IMR-90 (cell line): ENCODE data around the gene RIIAD1. TPM values are rescaled to one million over a fixed set of nuclear protein-coding genes. Genes with fewer than 3 reads are reported as not detected.

Experiments used
- ATAC-seq: fragments of 200-7000 bp; cut with Tn5 transposase; 2 replicates; pipeline ENCODE4 v1.9.1; 2020; ENCODE audit warnings: low read depth, mild to moderate bottlenecking, moderate library complexity
- BruUV-seq: library from RNA; stranded (reverse); fragments of 400-500 nt; replicated peaks from 2 replicates; lab custom pipeline; 2021; lab: Mats Ljungman, UMichigan
- CTCF ChIA-PET: fragments of 300-600 bp; formaldehyde crosslinking; extraction: SDS; loops from one replicate; lab custom pipeline; 2021; ENCODE audit warnings: antibody characterized with exemption; lab: Yijun Ruan, JAX
- POLR2A ChIA-PET: fragments of 300-600 bp; sonication (Branson Sonifier 250); formaldehyde crosslinking; loops from one replicate; lab custom pipeline; 2022; ENCODE audit warnings: antibody characterized with exemption; ENCODE audit not compliant: unreplicated experiment; lab: Charles Lee
- DNase-seq: peaks from one replicate; pipeline ENCODE4 v3.0.0; 2013
- H2AFZ ChIP-seq: replicated peaks from 2 replicates; pipeline ENCODE3; 2013; ENCODE audit warnings: low read length, mild to moderate bottlenecking; ENCODE audit not compliant: poor library complexity
- H2AK5ac ChIP-seq: 2 replicates; pipeline ENCODE4 v1.6.1; 2013; ENCODE audit warnings: low read depth, low read length, inconsistent platforms
- H2AK9ac ChIP-seq: replicated peaks from 2 replicates; pipeline ENCODE3; 2013; ENCODE audit warnings: mild to moderate bottlenecking, low read depth, low read length, moderate library complexity; ENCODE audit not compliant: poor library complexity
- H2BK120ac ChIP-seq: 2 replicates; pipeline ENCODE4 v1.6.1; 2013; ENCODE audit warnings: low read depth, low read length, inconsistent platforms
- H2BK15ac ChIP-seq: 3 replicates; pipeline ENCODE4 v1.6.1; 2013; ENCODE audit warnings: low read depth, low read length, inconsistent platforms
- H2BK20ac ChIP-seq: 2 replicates; pipeline ENCODE4 v1.6.1; 2013; ENCODE audit warnings: low read depth, mild to moderate bottlenecking, inconsistent platforms, low read length, moderate library complexity
- H2BK5ac ChIP-seq: 2 replicates; pipeline ENCODE4 v1.6.1; 2013; ENCODE audit warnings: mild to moderate bottlenecking, low read depth, low read length, inconsistent platforms; ENCODE audit not compliant: poor library complexity, severe bottlenecking
- H3K14ac ChIP-seq: replicated peaks from 2 replicates; pipeline ENCODE4 v1.6.1; 2013; ENCODE audit warnings: low read depth, low read length, inconsistent platforms
- H3K18ac ChIP-seq: 2 replicates; pipeline ENCODE4 v1.6.1; 2013; ENCODE audit warnings: low read depth, low read length, control low read depth
- H3K23ac ChIP-seq: 2 replicates; pipeline ENCODE4 v1.6.1; 2013; ENCODE audit warnings: low read depth, low read length, inconsistent platforms
- H3K27ac ChIP-seq: 2 replicates; pipeline ENCODE4 v1.5.1; 2013; ENCODE audit warnings: mild to moderate bottlenecking, control low read depth, low read length; ENCODE audit not compliant: insufficient read depth
- H3K27me3 ChIP-seq: 2 replicates; pipeline ENCODE4 v1.6.1; 2013; ENCODE audit warnings: low read length; ENCODE audit not compliant: control insufficient read depth, insufficient read depth
- H3K36me3 ChIP-seq: 2 replicates; pipeline ENCODE4 v1.6.1; 2013; ENCODE audit warnings: low read length, mixed read lengths; ENCODE audit not compliant: control insufficient read depth, insufficient read depth
- H3K4ac ChIP-seq: 2 replicates; pipeline ENCODE4 v1.6.1; 2013; ENCODE audit warnings: low read depth, low read length, inconsistent platforms
- H3K4me1 ChIP-seq: 2 replicates; pipeline ENCODE4 v1.6.1; 2013; ENCODE audit warnings: low read length, mixed read lengths; ENCODE audit not compliant: control insufficient read depth, insufficient read depth
- H3K4me2 ChIP-seq: 2 replicates; pipeline ENCODE4 v1.6.1; 2013; ENCODE audit warnings: low read depth, mild to moderate bottlenecking, control low read depth, low read length, moderate library complexity
- H3K4me3 ChIP-seq: 2 replicates; pipeline ENCODE4 v1.5.1; 2013; ENCODE audit warnings: low read depth, mild to moderate bottlenecking, control low read depth, low read length, moderate library complexity; ENCODE audit not compliant: insufficient read depth
- H3K56ac ChIP-seq: 2 replicates; pipeline ENCODE4 v1.6.1; 2013; ENCODE audit warnings: low read length, inconsistent platforms; ENCODE audit not compliant: insufficient read depth; ENCODE audit errors: extremely low read depth
- H3K79me1 ChIP-seq, 2 experiments: 2 replicates each; pipeline ENCODE4 v1.6.1; 2013; ENCODE audit warnings: low read length in 2 of 2, inconsistent platforms in 1 of 2, low read depth in 1 of 2
- H3K9ac ChIP-seq: 2 replicates; pipeline ENCODE4 v1.6.1; 2013; ENCODE audit warnings: low read depth, low read length, control low read depth
- H3K9me1 ChIP-seq: 2 replicates; pipeline ENCODE4 v1.6.1; 2013; ENCODE audit warnings: low read length, inconsistent platforms; ENCODE audit not compliant: insufficient read depth
- H3K9me3 ChIP-seq: 2 replicates; pipeline ENCODE4 v1.6.1; 2013; ENCODE audit warnings: low read length; ENCODE audit not compliant: control insufficient read depth, insufficient read depth
- H4K20me1 ChIP-seq: 2 replicates; pipeline ENCODE4 v1.6.1; 2013; ENCODE audit warnings: low read length, inconsistent platforms; ENCODE audit not compliant: insufficient read depth
- H4K5ac ChIP-seq: 2 replicates; pipeline ENCODE4 v1.6.1; 2013; ENCODE audit warnings: mild to moderate bottlenecking, low read depth, low read length, control low read depth
- H4K8ac ChIP-seq, 2 experiments: 2 replicates each; pipeline ENCODE4 v1.6.1; 2013; ENCODE audit warnings: low read depth in 2 of 2, low read length in 2 of 2, control low read depth in 1 of 2, inconsistent platforms in 1 of 2
- H4K91ac ChIP-seq: 2 replicates; pipeline ENCODE4 v1.6.1; 2013; ENCODE audit warnings: low read depth, low read length, inconsistent platforms; ENCODE audit not compliant: insufficient read depth
- BHLHE40 ChIP-seq: fragments of 150-350 bp; IDR thresholded peaks from 2 replicates; pipeline ENCODE4 v1.6.1; 2016; ENCODE audit warnings: mild to moderate bottlenecking, low read depth, low read length
- CEBPB ChIP-seq: IDR thresholded peaks from 2 replicates; pipeline ENCODE4 v1.6.1; 2012; ENCODE audit warnings: low read depth, low read length, improper control_type of control experiment
- CHD1 ChIP-seq: IDR thresholded peaks from 2 replicates; pipeline ENCODE4 v1.6.1; 2012; ENCODE audit warnings: low read depth, low read length, improper control_type of control experiment
- MAFK ChIP-seq: IDR thresholded peaks from 2 replicates; pipeline ENCODE4 v1.6.1; 2012; ENCODE audit warnings: low read depth, low read length, improper control_type of control experiment
- MAZ ChIP-seq: IDR thresholded peaks from 2 replicates; pipeline ENCODE4 v1.6.1; 2012; ENCODE audit warnings: low read depth, mild to moderate bottlenecking, low read length, improper control_type of control experiment, moderate library complexity, borderline replicate concordance
- NFE2L2 ChIP-seq: fragments of 150-350 bp; IDR thresholded peaks from 2 replicates; pipeline ENCODE4 v1.6.1; 2016; ENCODE audit warnings: low read depth, mild to moderate bottlenecking, low read length
- RFX5 ChIP-seq: IDR thresholded peaks from 2 replicates; pipeline ENCODE4 v1.8.0; 2012; ENCODE audit warnings: low read depth, mild to moderate bottlenecking, low read length, moderate library complexity
- WGBS, 2 experiments: methylation state at CpG; one replicate each; pipeline versions ENCODE4 v1.1.5 to v1.1.7; 2013; ENCODE audit warnings: missing lambda C conversion rate in 2 of 2; ENCODE audit not compliant: insufficient read length in 1 of 2; ENCODE audit errors: extremely low coverage in 2 of 2; 5-methylcytosine and 5-hydroxymethylcytosine counted together
- dilution Hi-C: fragments of 300-500 bp; cut with HindIII; formaldehyde crosslinking; loops from one replicate; pipeline ENCODE4 v1.14.3; 2018; ENCODE audit warnings: low sequenced_read_pairs; ENCODE audit not compliant: unreplicated experiment
- in situ Hi-C: fragments of 300-500 bp; cut with MboI; formaldehyde crosslinking; loops from 3 replicates; pipeline ENCODE4 v1.14.3; 2019; ENCODE audit warnings: low sequenced_read_pairs, inconsistent platforms, mixed read lengths
- intact Hi-C: fragments of 100-400 bp; cut with micrococcal nuclease; formaldehyde crosslinking; loops from 2 replicates; pipeline ENCODE4 v1.10.0; 2022
- polyA plus RNA-seq, 3 experiments: library from polyadenylated mRNA; depleted of rRNA; stranded (reverse); fragments of >200 nt; gene quantifications; 2 replicates each; pipeline ENCODE4 v1.2.3, GENCODE V29; 2012; ENCODE audit warnings: low replicate concordance in 1 of 3
- total RNA-seq: library from RNA; depleted of rRNA; stranded (reverse); fragments of >200 nt; gene quantifications from 2 replicates; pipeline ENCODE4 v1.2.3, GENCODE V29; 2012
- TF ChIP-seq, protein P1 (sequence below): conservative IDR thresholded peaks from 2 replicates; pipeline ENCODE4 v1.5.1; 2012; ENCODE audit warnings: mild to moderate bottlenecking, low read depth, low read length, improper control_type of control experiment
- TF ChIP-seq, protein P2 (sequence below): fragments of 150-350 bp; IDR thresholded peaks from 2 replicates; pipeline ENCODE4 v1.6.1; 2016; ENCODE audit warnings: low read depth, mild to moderate bottlenecking, low read length, moderate library complexity, borderline replicate concordance

Gene RIIAD1
- total and polyA plus RNA-seq, 2 of the 4 experiments (the other 2 are of a cell fraction) = not detected

DNA sequence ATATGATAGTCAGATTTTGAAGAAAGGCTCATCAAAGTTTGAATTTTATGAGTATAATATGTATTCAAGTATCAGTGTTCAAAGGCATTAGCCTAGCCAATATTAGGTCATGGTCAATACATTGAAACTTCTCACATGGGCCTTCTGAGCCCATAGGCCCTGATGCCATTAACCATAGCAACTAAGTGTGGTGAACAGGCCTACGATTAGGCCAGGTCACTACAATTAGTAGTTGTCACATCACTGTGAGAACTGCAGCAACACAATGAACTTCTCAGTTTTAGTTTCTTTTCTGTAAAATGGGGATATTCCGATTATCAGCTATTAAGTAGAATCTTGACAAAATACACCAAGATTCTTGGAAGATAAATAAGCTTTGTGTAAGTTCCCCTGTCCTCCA is 34.8 kb upstream of the RIIAD1 start:
- H3K27ac ChIP-seq = no peak overlapping the region
- peaks cover 0 to 4% of the 10 kb centered on the region in 2 experiments; a peak in 2 of 4 replicates for H3K79me1 ChIP-seq
- CTCF ChIA-PET = no interaction called here
- no peak overlapping the region for H3K9ac ChIP-seq
- dilution Hi-C loops = no loop called here
- no peak overlapping the region for H3K23ac ChIP-seq
- ATAC-seq = no peak
- intact Hi-C loops = no loop called here
- no peak overlapping the region for H2BK15ac ChIP-seq
- H2AK9ac ChIP-seq = no peak overlapping the region
- POLR2A ChIA-PET = no interaction called here
- no peak overlapping the region for H3K18ac ChIP-seq
- H3K27me3 ChIP-seq = no peaks in the 10 kb centered on the region
- no peaks in the 10 kb centered on the region for H3K4me1 ChIP-seq
- no peak overlapping the region for H2BK120ac ChIP-seq
- no peak overlapping the region for H3K4me3 ChIP-seq
- H3K4ac ChIP-seq = no peak overlapping the region
- no CpG with 5 or more reads among the region's 2 CpGs for WGBS, 2 experiments
- BruUV-seq = no TSS peak
- no peak overlapping the region for H2BK20ac ChIP-seq
- DNase-seq = no peak
- H3K14ac ChIP-seq = no peak overlapping the region
- no peak overlapping the region for H4K8ac ChIP-seq
- H3K56ac ChIP-seq = no peak overlapping the region
- no peaks in the 10 kb centered on the region for H4K20me1 ChIP-seq
- H3K9me1 ChIP-seq = peaks cover 4% of the 10 kb centered on the region
- H2AK5ac ChIP-seq = no peak overlapping the region
- H4K91ac ChIP-seq = no peak overlapping the region
- H2AFZ ChIP-seq = no peak overlapping the region
- H3K4me2 ChIP-seq = no peak overlapping the region
- H3K36me3 ChIP-seq = peaks cover 2% of the 10 kb centered on the region
- in situ Hi-C loops = no loop called here
- H4K5ac ChIP-seq = no peak overlapping the region
- no peak overlapping the region for H2BK5ac ChIP-seq
- no peaks in the 10 kb centered on the region for H3K9me3 ChIP-seq
- TF ChIP-seq CHD1 = no peak
- TF ChIP-seq, protein P1, sequence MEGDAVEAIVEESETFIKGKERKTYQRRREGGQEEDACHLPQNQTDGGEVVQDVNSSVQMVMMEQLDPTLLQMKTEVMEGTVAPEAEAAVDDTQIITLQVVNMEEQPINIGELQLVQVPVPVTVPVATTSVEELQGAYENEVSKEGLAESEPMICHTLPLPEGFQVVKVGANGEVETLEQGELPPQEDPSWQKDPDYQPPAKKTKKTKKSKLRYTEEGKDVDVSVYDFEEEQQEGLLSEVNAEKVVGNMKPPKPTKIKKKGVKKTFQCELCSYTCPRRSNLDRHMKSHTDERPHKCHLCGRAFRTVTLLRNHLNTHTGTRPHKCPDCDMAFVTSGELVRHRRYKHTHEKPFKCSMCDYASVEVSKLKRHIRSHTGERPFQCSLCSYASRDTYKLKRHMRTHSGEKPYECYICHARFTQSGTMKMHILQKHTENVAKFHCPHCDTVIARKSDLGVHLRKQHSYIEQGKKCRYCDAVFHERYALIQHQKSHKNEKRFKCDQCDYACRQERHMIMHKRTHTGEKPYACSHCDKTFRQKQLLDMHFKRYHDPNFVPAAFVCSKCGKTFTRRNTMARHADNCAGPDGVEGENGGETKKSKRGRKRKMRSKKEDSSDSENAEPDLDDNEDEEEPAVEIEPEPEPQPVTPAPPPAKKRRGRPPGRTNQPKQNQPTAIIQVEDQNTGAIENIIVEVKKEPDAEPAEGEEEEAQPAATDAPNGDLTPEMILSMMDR = no peak
- no peak for TF ChIP-seq NFE2L2
- no peak for TF ChIP-seq MAZ
- TF ChIP-seq CEBPB = no peak
- TF ChIP-seq RFX5 = no peak
- TF ChIP-seq, protein P2, sequence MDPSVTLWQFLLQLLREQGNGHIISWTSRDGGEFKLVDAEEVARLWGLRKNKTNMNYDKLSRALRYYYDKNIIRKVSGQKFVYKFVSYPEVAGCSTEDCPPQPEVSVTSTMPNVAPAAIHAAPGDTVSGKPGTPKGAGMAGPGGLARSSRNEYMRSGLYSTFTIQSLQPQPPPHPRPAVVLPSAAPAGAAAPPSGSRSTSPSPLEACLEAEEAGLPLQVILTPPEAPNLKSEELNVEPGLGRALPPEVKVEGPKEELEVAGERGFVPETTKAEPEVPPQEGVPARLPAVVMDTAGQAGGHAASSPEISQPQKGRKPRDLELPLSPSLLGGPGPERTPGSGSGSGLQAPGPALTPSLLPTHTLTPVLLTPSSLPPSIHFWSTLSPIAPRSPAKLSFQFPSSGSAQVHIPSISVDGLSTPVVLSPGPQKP = no peak
- no peak for TF ChIP-seq MAFK
- TF ChIP-seq BHLHE40 = no peak
